HG03025 (cell line): ENCODE data around the gene TTC31.

ENCODE experiments used
- ATAC-seq: cut with Tn5 transposase; IDR thresholded peaks from one replicate; pipeline ENCODE4 v1.9.1; 2021; ENCODE audit warnings: mild to moderate bottlenecking, moderate library complexity; ENCODE audit not compliant: unreplicated experiment, low FRiP score

TTC31 gene

GRCh38 chr2:74524955-74525716, 42.3 kb downstream of the TTC31 start:
- ATAC-seq, result no peak

GRCh38 chr2:74525717-74526648, 43.1 kb downstream of the TTC31 start, which contains the start of gene DQX1:
TSS of gene DQX1 (minus strand) at chr2:74526231. CDS start at chr2:74525729, 502 bp downstream.
- ATAC-seq, result no peak

GRCh38 chr2:74526649-74527230, 43.9 kb downstream of the TTC31 start:
- ATAC-seq, result no peak

DNA sequence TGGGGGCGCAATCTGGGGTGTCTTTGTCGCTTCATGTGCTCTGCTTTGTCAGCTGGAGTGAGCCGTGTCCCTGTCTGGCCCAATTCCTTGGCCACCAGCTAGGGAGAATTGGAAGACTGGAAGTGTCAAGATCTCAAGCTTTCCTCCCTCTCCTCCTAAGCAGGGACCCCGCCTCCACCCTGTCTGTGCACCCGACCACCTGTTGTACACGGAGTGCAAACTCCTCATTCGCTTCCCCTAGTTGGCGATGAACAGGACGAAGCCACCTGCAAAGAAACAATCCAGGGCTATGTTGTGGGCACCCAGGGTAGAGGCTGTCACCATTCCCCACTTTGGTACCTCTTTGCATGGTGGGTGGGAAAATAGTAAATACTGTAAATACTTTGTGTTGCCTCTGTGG, 44.9 kb downstream of the TTC31 start:
- ATAC-seq, result no peak

DNA sequence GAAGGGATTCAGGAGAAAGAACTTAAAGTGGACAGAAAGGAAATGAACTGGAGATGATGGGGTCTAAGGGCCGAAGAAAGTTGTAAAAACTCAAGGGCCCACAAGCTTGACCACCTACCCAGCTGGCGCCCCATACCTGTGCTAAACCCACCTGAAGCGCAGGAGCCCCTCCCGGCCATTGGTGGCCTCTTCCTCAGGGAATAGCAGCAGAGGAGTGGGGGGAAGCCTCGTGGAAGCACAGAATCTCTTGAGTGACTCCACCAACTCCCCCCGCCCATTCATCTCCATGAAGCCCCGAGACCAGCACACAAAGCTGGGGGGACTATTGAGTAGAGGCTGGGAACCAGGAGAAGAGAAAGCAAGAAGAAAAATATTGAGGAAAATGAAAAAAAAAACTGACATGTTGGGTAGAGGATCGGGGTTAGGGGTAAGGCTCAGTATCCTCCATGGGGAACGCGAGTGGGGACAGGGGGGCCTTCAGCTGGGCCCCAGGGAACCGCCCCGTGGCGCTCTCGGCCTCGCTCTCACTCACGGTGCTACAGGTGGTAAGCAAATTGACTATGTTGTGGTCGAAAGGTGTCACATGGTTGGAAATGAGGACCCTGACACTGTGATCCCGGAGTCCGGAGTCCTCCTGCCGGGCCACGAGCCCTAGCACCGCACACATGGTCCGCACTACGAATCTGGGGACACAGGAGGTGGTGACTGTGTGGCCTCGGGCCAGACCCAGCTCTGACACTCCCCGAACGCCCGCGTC, 45.9 kb downstream of the TTC31 start:
- peak; percentile 7 for ATAC-seq

GRCh38 chr2:74529357-74530238, 46.7 kb downstream of the TTC31 start, which contains the start of the genes AUP1 and HTRA2:
TSS of gene AUP1 (minus strand) at chr2:74529706. CDS start at chr2:74529629, 77 bp downstream.
TSS of gene HTRA2 (plus strand) at chr2:74529933. CDS start at chr2:74530007, 74 bp downstream.
- ATAC-seq, result peak; percentile 75

GRCh38 chr2:74530239-74531187, 47.6 kb downstream of the TTC31 start:
- peak; percentile 30 for ATAC-seq

DNA sequence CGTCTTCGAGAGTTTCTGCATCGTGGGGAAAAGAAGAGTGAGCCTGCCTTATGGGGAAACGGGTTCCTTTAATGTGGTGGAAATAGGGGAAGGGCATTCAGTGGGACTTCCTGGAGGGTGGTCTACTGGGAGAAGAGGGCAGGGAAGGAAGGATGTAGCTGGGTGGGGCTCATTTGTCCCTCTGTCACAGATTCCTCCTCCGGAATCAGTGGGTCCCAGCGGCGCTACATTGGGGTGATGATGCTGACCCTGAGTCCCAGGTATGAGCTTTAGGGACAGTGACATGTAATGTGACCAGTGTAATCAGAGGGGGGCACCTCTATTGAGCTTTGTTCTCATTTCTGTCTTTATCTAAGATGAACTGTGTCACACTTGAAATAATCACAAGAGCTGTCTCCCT, 48.8 kb downstream of the TTC31 start:
- ATAC-seq, result no peak

GRCh38 chr2:74532222-74532621, 49.3 kb downstream of the TTC31 start:
- ATAC-seq, result no peak

GRCh38 chr2:74533464-74533863, 50.6 kb downstream of the TTC31 start:
- no peak for ATAC-seq

DNA sequence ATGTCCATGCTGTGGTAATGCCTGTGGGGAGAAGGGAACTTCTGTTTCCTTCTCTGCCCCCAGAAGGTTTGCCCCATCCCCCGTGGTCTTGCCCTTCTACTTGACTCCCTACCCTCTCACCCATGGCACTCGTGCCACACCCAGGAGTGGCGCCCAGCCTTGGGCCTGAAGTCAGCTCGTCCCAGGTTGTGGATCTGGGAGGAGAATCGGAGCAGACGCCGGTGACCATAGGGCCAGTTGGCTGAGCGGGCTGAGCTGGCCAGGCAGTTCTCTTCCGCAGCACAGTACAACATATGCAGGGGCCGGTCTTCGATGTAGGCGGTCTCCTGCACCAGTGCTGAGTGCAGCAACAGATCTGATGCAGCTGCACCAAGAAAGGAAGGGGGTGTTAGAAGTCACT, 51.5 kb downstream of the TTC31 start:
- ATAC-seq, result no peak

DNA sequence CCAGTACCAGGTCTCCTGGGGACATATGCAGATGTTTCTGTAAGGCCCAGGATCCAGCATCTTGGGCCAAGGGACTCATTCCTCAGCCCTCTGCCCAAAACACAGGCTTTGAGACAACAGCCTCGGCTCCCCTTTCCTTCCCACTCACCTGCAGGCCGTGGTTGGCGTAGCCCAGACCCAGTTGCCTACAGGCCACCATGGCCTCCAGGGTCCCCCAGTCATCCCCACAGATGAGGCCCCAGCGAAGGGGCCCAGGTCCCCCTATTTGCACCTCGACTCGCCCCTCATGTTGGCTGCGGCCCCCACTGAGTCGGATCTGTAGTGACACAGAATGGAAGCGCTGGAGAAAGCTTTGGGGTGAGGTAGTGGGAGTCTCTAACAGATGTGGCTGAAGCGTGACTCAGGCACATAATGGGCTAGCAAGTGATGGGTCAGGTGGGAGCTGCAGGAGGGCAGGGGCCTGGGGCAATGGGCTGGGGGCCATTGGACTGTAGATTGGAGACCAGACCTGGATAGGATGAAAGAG, 52.6 kb downstream of the TTC31 start:
- no peak for ATAC-seq

DNA sequence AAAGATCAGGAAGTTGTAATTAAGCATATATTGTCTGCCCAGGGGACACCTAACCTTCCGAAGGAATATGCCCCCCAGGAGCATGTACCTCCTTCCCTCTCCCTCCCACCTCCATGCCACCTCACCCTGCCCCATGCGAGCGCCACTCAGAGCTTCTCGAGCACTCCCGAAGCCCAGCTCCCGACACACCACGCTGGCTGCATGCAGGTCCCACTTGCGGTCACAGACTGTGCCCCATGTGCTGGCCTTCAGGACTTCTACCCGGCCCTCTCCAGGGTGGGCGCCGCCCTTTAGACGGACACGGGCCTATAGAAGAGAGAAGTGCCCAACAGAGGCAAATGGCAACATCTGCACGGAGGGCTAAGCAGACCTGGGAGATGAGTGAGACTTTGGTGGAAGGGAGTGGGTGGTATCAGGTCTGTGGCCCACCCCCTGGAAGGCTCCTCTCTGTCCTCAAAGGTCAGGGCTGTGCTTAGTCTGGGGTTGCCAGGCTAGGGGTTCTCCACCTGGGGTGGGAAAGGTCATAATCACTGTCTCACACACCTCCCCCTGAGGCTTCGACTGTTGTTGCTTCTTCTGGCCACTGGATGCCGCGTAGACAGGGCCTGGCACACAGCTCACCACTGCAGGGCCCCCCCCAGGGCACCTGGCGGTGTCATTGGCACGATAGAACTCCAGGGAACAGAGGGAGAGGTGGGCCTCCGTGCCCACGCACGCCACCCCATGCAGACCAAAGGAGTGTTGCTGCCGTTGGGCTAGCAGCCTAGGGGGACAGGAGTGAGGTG, 53.5 kb downstream of the TTC31 start:
- no peak for ATAC-seq

GRCh38 chr2:74537140-74537539, 54.3 kb downstream of the TTC31 start:
- no peak for ATAC-seq

DNA sequence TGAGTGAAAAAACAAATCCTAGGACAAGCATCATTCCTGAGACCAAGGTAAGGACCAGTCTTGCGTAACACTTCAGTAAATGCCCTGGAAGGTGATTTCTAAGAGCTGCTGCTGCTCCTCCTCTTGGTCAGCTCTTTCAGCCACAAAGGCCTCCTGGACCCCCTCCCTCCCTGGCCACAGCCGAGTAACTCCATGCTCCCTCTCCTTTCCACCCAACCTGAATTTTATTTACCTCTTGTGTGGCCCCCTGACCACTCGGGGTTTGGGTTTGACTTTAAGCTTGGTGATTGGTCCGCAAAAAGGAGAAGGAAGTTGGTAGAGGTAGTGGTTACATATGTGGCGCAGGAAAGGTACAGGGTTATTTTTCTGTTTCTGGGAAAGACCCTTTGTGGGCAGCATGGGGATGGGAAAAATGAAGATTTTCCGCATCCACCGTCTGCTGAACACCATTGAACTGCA, 56.0 kb downstream of the TTC31 start:
- ATAC-seq, result no peak

DNA sequence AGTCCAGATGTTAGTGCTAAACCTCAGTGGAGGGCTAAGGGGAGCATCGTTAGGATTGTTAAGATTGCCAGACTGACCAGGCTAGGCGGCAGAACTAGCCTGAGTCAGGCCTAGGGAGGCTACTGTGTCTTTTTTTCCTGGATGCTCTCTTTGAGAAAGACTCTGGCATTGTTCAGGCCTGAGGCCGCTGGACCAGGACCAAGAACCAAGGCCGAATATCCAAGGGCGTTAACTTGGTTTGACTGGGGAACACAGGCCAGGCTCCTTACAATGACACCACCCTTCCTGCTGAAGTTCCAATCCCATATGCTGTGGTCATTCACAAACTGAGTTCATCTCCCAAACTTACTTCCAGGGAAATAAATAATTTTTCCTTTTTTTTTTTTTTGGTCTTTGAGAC, 57.4 kb downstream of the TTC31 start:
- ATAC-seq, result no peak

GRCh38 chr2:74542978-74543377, 60.1 kb downstream of the TTC31 start:
- no peak for ATAC-seq
